Endometrial microvascular endothelial cells (primary cell): ENCODE data around the gene SYNE1. TPM values are rescaled to one million over a fixed set of nuclear protein-coding genes. Genes with fewer than 3 reads are reported as not detected.
"Not testable (repeated sequence)": the region's sequence is repeated elsewhere in the genome, so short reads cannot be mapped to it uniquely, and the experiment has no call there.

ENCODE experiments used
- in situ Hi-C: cut with HindIII; loops from 2 replicates; pipeline ENCODE4 v1.10.0; 2017; ENCODE audit warnings: low sequenced_read_pairs, low pct_unique_long_range_greater_than_20kb; ENCODE audit errors: inconsistent ontology term
- total RNA-seq: library from RNA; depleted of rRNA; stranded (reverse); fragments of >200 nt; gene quantifications from one replicate; pipeline ENCODE4 v1.2.3, GENCODE V29; 2015; ENCODE audit errors: inconsistent ontology term

Gene SYNE1
- total RNA-seq, 1 donor from 2014 or later, result 61.6 TPM

DNA sequence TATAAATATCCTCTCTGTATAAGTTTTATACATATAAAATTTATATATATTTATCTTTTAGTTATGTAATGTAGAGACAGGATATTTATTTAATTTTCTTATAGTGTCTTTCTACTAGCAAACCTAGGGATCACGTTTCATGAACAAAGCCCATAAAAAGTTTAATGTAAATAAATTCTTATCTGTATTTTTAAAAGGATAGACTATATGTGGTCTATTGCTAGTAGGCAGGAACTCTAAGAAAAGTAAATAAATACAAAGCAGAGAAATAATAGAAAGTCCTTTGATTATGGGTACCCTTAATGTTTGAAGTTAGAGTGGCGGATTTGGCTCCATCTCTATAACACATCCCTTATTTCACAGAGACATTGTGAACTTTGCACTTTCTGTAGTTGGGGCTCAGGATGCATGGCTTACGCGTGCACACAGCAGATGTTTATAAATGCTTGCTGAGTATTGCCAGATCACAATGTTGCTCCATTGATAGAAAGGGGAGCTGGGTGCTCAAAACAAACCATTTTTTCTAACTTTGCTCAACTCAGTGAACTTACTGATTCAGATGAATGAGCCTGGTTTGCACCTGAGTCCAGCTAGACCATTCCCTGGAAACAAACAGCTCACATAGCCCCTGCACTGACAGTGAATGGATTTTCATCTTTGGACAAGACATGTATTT, 179.1 kb downstream of the SYNE1 start:
- in situ Hi-C loops, result no loop called here

DNA sequence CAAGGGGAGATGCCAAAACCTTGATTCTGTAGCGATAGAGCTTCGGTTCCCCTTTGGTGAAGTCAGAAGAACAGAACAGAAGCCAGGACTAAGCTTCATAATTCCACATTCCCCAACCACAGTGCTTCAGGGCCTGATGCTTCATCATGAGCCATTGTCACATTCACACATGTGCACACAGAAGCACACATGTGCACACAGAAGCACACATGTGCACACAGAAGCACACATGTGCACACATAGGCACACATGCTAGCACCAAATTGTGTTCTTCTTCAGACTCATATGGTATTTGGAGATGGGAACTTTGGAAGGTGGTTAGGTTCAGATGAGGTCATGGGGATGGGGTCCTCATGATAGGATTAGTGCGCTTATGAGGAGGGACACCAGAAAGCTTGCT, 183.2 kb downstream of the SYNE1 start:
- in situ Hi-C loops, result no loop called here

DNA sequence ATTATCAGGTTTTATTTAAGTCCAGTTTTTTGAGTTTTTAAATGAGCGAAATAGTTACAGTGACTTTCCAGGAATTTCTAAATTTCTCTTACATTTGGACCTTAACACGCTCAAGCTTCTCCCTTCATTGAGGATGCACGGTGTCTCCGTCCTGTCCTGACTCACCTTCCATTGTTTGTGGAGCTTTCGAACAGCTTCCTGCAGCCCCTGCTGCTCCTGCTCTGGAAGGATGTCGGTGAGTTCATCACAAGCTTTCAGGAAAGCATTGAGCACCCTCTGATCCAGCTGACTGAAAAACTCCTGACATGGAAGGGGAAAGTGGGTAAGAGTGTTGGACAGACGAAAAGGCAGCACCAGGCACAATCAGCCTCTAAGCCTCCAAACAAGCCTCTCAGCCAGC, 183.7 kb downstream of the SYNE1 start:
- in situ Hi-C loops, result no loop called here

DNA sequence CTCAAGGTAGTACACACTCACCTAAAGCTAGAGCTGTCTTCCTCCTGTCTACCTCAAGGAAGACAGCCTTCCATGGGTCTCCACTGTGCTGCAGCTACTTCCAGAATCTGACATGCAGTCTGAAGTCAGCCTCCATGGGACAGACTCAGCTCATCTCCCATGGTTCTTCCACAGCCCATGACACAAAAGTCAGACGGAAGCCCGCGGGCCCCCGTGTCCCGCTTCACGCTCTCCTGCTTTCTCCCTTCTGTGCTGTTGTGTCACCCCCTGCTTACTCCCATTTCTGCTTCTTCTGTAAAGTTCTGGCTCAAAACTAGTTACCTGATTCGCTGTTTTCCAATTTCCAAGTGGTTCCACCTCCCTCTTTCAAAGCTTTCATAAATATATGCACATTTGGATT, 184.5 kb downstream of the SYNE1 start:
- in situ Hi-C loops, result no loop called here

DNA sequence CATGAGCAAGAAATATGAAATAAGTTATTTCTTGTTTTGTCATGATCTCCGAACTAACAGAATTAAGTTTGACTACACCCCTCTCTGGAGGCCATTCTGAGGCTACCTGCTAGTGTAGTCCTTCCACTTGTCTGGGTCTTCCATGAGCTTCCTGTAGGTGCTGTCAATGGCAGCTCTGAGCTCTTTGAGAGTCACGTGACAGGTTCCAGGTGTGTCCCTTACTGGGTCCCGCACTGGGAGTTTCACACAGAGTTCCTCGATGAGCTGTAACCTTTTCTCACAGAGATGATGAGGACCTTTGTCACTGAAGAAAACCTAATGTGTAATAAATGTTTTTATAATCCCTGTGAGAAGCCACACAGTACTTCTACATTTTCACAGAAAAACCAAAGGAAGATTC, 186.6 kb downstream of the SYNE1 start:
- in situ Hi-C loops, result no loop called here

DNA sequence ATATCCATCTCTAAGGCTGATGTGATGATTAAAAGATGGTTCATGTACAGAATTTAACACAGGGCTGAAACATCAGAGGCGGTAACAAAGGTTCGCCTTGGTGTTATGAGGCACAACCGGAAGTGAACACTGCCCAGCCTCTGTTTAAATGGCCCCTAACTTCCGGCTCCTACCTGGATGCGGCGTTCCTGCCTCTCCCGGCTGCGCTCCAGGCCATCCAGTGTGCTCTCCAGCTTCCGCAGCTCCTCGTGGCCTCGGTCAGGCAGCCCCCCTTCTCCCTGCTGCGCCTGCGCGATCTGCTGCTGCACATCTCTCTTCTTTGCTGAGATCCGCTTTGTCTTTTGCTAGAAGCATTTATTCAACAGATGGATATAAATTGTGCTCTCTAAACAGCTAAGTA, 195.3 kb downstream of the SYNE1 start:
- in situ Hi-C loops, result no loop called here

DNA sequence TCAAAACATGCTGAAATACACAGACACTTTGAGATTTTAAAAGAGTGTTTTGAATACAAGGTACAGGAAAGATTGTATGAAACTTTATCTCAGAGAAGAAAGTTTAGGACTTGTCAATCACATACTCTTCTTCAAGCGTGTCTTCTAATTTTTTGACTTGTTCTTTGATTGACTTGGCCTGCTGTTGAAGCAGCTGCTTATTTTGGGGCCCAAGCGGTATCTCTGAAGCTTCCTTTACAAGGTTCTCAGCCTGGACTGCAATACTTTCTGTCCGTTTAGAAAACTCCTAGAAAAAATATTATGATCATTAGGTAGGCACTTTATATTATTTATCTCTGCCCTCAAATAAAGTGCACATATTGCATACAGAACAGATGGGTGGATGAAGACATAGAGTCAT, 201.3 kb downstream of the SYNE1 start:
- in situ Hi-C loops, result no loop called here

DNA sequence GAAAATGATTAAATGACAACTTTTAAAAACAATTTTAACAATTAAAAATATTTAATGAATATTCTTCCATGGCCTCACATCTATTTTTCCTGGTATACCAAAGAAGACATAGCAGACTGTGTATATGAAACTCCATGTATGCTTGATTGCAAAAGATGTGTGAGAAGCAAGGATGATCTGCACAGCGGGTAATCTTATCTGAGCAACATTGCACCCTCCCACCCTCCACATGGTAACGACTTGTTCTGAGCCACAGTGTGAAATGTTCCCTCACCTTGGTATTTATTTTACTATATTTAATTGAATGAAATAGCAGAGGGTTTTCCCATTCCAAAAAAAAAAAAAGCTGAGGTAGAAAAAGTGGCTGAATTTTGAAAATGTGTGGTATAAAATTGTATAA, 204.4 kb downstream of the SYNE1 start:
- in situ Hi-C loops, result no loop called here

DNA sequence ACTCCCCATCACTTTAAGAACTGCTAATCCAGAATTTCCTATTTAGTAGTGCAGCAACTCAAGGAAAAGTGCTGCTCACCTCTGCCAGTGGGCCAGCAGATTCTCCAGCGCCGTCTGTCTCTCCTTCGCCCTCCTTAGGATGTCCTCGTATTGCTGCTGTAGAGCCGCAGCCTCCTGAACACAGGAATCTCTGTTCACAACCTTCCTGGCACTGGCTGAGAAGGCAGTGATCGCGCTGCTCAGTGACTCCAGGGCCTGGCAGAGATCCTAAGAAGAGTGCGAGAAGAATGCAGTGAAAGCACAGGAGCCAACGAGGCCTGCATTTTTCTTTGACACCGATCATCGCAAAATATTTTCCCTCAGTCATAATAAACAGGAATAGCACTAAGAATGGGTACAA, 209.0 kb downstream of the SYNE1 start:
- in situ Hi-C loops, result no loop called here

DNA sequence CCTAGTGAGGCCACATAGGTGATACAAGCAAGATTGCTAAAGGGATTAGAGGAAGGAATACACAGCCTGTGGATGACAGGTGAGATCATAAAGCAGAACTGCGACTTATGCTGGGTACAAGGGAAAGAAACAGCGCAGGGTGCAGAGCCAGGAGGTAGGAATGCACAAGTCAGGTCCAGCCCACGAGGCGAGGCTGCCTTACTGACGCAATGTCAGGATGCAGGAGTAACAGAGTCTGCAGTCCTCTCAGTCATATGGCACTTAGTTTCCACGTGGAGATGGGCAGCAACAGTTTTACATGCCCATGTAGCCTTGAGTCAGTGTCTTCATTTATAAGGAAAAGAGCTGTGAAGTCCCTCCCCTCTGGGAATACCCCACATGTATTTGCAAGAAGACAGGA, 210.9 kb downstream of the SYNE1 start:
- in situ Hi-C loops, result no loop called here

DNA sequence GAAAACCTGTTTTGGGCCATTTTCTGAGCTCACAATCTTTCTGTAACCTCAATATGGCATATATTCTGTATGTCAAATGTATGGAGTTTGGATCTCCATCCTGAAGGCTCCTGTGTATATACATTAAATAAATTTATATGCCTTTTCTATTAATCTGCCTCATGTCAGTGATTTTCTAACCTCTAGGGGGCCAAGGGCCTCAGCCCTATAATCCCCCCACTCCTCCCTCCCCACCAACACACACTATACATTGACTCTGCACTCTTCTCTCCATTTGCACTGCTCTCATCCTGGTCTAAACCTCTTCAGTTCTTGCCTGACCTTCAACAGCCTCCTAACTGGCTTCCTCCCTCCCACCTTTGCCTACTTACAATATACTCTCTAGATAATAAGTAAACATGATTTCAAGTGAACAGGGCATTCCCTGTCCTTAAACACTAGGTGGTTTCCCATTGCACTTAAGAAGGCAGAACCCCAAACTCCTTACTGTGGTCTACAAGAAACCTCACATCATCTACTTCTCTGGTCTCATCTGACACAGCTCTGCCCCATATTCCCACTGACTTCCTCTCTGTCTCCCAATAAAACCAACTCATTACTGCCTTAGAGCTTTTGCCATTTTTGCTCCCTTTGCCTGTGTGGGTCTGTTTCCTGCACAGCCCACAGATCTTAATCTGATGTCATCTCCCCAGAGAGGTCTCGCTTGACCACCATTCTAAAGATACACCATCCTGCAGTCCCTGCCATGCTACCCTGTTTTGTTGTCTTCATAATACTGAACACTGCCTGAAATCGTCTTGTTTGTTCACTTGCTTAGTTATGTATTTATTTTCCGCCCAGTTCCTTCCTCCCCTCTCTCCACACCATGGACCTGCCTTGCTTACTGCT, 213.7 kb downstream of the SYNE1 start:
- in situ Hi-C loops, result no loop called here

DNA sequence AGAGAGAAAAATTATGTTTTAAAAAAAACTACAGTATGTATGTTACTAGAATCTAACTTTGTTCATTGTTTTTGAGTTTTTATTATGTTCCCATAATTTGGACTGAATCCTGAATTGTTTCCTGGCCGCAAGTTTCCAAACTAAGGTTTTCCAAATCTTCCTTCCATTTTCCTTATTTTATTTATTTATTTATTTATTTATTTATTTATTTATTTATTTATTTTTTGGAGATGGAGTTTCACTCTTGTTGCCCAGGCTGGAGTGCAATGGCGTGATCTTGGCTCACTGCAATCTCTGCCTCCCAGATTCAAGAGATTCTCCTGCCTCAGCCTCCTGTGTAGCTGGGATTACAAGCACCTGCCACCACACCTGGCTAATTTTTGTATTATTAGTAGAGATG, 215.7 kb downstream of the SYNE1 start:
- in situ Hi-C loops, result not testable (repeated sequence)

DNA sequence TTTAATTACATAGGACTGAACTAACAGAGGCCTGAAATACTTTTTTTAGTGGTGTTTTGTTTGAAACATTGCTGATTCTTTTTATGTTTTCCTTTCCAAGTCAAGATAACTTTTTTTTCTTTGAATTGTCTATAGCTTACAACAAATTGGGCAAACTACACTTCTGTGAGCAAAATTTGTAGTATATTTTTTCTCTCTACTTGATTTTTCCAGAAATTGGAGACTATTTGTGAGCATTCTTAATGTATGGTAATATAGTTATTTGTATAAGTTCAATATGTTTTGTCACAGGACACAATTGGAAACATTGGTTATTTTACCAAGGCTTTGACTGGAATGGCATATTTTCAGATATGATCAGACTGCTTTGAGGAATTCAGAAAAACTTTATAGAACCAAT, 216.5 kb downstream of the SYNE1 start:
- in situ Hi-C loops, result no loop called here

DNA sequence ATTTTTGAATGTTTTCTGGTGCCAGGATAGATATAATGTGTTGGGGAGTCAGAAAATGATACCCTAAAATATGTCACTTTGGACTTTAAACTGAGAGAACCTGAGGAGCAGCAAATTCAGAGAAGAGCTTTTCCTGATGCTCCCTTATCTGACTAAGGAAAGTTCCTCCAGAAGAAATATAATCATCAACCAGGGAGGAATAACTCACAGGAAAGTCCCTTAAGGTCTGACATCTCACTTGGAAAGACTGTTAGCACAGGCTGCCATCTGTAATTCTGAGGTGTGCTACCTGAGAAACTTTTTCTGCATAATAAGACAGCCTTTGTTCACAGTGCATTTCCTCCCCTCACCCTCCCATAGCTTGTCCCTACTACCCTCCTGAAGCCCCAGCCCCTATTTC, 218.6 kb downstream of the SYNE1 start:
- in situ Hi-C loops, result no loop called here

DNA sequence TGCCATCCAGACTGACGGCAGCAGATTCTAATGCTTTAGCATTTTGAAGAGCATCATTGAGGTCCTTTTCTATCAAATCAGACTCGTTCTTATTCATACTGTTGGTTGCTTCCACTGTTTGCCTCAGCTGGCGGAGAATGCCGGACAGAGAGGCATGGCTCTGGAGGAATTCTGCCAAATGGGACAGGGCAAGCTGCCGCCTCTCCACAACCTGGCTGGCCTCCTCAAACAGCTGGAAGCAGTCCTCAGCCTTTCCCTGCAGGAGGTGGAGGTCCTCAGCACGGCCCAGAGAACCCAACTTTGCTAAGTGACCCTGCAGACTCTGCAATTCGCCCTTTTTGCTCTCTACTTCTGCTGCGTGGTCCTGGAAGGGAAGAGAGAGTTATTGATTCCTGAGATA, 220.5 kb downstream of the SYNE1 start:
- in situ Hi-C loops, result no loop called here

DNA sequence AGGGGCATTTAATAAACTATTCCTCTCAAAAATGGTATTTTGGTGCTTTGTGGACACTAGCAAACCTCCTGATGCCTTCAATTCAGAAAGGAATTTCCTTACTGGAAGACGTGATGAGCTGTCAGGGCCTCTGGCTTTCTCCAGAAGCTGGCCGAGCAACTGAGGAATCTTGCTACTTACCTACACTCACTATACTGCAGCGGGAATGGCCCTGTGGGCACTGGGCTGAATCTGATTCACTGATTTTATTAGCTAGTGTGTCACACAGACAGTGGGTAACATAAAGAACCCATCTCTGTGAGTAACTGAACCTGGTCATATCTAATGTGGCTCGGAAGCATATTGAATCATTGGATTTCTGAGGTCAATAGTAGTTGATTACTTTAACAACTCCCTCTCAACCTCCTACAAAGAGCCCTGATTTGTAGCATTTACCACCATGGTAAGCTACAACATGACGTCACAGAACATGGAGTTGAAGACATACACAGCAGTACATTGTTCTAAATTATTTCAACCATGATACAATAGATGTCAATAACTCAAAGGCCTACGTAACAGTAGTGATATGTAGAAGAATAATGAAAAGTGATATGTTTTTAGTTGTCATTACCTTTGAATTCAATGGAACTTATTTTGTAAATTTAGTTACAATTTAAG, 232.1 kb downstream of the SYNE1 start:
- in situ Hi-C loops, result no loop called here

DNA sequence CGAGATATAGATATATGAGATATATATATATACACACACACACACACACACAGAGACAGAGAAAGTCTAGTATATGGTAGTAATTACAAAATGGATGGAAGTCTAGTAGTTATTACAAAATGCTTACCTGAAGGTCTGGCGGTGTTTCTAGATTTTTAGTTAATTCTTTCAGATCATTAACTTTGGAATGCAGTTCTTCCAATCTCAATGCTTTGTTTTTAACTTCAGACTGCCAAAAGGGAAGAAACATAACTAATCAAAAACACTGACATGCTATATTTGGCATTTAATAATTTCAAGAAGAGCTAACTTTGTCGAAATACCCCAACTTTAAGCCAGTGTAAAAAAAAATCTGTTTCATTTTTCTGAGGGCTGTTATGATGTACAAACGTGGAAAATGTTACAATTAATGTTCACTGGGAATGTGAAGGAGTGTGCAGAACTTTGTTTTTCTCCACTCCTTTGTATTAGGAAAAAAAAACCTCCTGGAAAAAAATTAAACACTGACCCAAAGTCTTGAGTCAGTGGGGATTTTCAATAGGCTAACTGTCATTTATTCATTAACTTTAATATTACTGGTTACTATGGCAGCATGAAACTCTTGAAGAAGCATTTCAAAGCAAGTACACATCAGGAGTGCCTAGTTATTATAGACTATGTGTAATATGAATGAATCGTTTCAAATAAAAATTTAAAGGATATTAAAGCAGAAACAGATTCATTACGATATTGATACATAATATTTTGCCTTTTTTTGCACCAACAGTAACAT, 232.9 kb downstream of the SYNE1 start:
- in situ Hi-C loops, result no loop called here

DNA sequence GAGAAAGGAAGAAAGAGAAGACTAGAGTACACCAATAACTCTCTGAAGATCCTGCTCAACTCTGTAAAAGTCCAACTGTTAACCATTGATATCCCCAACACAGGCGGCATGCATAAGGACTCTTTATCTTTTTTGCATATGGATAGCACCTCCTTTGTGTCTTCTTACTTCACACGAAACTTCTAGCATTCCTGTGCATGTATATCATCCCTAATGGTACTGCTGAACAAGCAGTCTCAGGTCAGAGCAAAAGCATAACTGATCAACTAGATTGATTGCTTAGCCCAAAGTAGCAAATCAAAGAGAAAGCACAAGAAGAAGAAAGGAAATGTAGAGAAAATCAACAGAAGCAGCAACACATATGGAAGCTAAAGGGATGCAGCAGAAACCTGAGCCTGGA, 234.4 kb downstream of the SYNE1 start:
- in situ Hi-C loops, result no loop called here

DNA sequence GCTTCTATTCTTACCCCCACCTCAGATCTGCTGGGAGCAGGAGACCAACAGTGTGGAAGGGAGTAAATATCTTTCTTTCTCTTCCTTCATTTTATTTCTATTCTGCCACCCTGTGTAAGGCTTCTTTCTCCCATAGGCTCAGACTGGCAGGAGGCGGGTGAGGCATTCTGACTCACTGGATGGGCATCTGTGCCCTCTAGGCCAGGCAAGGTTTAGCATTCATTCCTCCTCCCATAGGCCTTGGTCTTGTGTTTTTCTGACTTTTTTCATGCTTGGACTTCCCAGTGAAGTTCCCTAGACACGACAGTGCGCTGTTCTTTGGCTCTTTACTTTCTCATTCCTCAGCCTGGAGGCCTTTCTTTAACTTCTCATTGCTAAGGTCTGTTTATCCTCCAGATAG, 235.2 kb downstream of the SYNE1 start:
- in situ Hi-C loops, result no loop called here
